Kidney (tissue), 14 donors: ENCODE measurements around the gene CACNG6. TPM values are rescaled to one million over a fixed set of nuclear protein-coding genes. Genes with fewer than 3 reads are reported as not detected.

ENCODE experiments used
- DNase-seq, 5 donors: peaks; one replicate each; pipeline ENCODE4 v3.0.0-alpha.2; 2013 to 2020
- FAIRE-seq: peaks from 2 replicates; lab custom pipeline; 2012; peaks lifted over from hg19 to GRCh38; lab: Jason Lieb, UNC
- H3K27ac ChIP-seq, 2 donors: one replicate each; pipeline ENCODE4 v1.7.0; 2013; ENCODE audit warnings: low read depth in 2 of 2, low read length in 2 of 2, inconsistent platforms in 1 of 2
- H3K27me3 ChIP-seq: one replicate; pipeline ENCODE4 v1.7.1; 2013; ENCODE audit warnings: low read length, inconsistent platforms; ENCODE audit not compliant: control insufficient read depth, insufficient read depth
- H3K36me3 ChIP-seq, 3 donors: one replicate each; pipeline versions ENCODE4 v1.7.0 to v1.7.1; 2013; ENCODE audit warnings: low read length in 3 of 3, control low read depth in 1 of 3, inconsistent platforms in 1 of 3; ENCODE audit not compliant: insufficient read depth in 3 of 3, control insufficient read depth in 2 of 3
- H3K4me1 ChIP-seq, 3 donors: one replicate each; pipeline versions ENCODE4 v1.7.0 to v1.7.1; 2013; ENCODE audit warnings: low read length in 3 of 3, inconsistent platforms in 1 of 3, low read depth in 1 of 3; ENCODE audit not compliant: control insufficient read depth in 2 of 3, insufficient read depth in 2 of 3
- H3K4me3 ChIP-seq, 3 donors: one replicate each; pipeline versions ENCODE4 v1.7.0 to v1.8.1; 2013; ENCODE audit warnings: low read length in 3 of 3, control low read depth in 1 of 3, inconsistent platforms in 1 of 3
- H3K9ac ChIP-seq, 3 donors: one replicate each; pipeline versions ENCODE4 v1.7.0 to v1.7.1; 2013; ENCODE audit warnings: low read length in 3 of 3, control low read depth in 1 of 3, inconsistent platforms in 1 of 3
- H3K9me3 ChIP-seq, 3 donors: one replicate each; pipeline versions ENCODE4 v1.7.0 to v1.7.1; 2013; ENCODE audit warnings: low read length in 3 of 3, control low read depth in 1 of 3, inconsistent platforms in 1 of 3; ENCODE audit not compliant: control insufficient read depth in 2 of 3, insufficient read depth in 1 of 3
- CTCF ChIP-seq: IDR thresholded peaks from 3 replicates; pipeline ENCODE4 v1.5.1; 2012; ENCODE audit warnings: mild to moderate bottlenecking, moderate library complexity, borderline replicate concordance; ENCODE audit not compliant: insufficient read depth; ENCODE audit errors: extremely low read depth
- intact Hi-C: fragments of 100-400 bp; cut with DNase I; formaldehyde crosslinking; loops from one replicate; pipeline ENCODE4 v1.11.1; 2022
- polyA plus RNA-seq: library from polyadenylated mRNA; stranded (reverse); fragments of 350-450 nt; fragmentation: Illumina TruSeq; extraction: RNeasy Lipid Tissue Mini Kit (QIAGEN cat#74804); gene quantifications from one replicate; pipeline ENCODE4 v1.2.3, GENCODE V29; 2014; ENCODE audit warnings: low read depth, low replicate concordance; ENCODE audit not compliant: insufficient read depth
- total RNA-seq: library from RNA; stranded (reverse); fragmentation: NEBNext Ultra II Directional; extraction: Animal tissue kit (Norgen Biotek cat#: 25700); gene quantifications from one replicate; pipeline ENCODE4 v1.2.1, GENCODE V29; 2021
- donor health status: control.
- donor health status: control.
- donor health status: control.
- donor health status: control.
- donor health status: control.
- donor health status: DM: yes; HTN: yes; CAD: no.
- donor health status: Normal renal cell carcinoma (clear cell type).

Gene CACNG6
- total and polyA plus RNA-seq, 2 donors from 2014 or later = not detected

- no peak for FAIRE-seq
- Histone ChIP-seq H3K4me1 (no peaks in the 10 kb centered on the region), H3K27me3 (no peaks in the 10 kb centered on the region), H3K9ac (no peak overlapping the region), H3K9me3 (no peaks in the 10 kb centered on the region), H3K4me3 (no peak overlapping the region), H3K36me3 (no peaks in the 10 kb centered on the region), H3K27ac (no peak overlapping the region)
- DNase-seq = no peak
- intact Hi-C loops = loop anchor here (10.0 kb wide), 1 partner anchor 178 kb away; no protein-coding TSS in a partner anchor
- TF ChIP-seq CTCF = no peak
These were observed 31.8 kb downstream of the CACNG6 start for GRCh38 chr19:54023191-54023590.

- Histone ChIP-seq H3K9ac (no peak overlapping the region), H3K4me3 (no peak overlapping the region), H3K27me3 (no peaks in the 10 kb centered on the region), H3K27ac (no peak overlapping the region), H3K4me1 (no peaks in the 10 kb centered on the region), H3K36me3 (no peaks in the 10 kb centered on the region), H3K9me3 (no peaks in the 10 kb centered on the region)
- TF ChIP-seq CTCF = no peak
- no peak for DNase-seq
- intact Hi-C loops = loop anchor here (10.0 kb wide), 1 partner anchor 180 kb away; no protein-coding TSS in a partner anchor
- no peak for FAIRE-seq
These were observed 33.2 kb downstream of the CACNG6 start for GRCh38 chr19:54024660-54025059.

GRCh38 chr19:54026656-54027055, 35.2 kb downstream of the CACNG6 start:
- H3K9me3 ChIP-seq = no peaks in the 10 kb centered on the region
- H3K36me3 ChIP-seq = no peaks in the 10 kb centered on the region
- no peaks in the 10 kb centered on the region for H3K27me3 ChIP-seq
- DNase-seq (no peak), FAIRE-seq (no peak)
- H3K9ac ChIP-seq = no peak overlapping the region
- no peak for TF ChIP-seq CTCF
- H3K4me1 ChIP-seq = no peaks in the 10 kb centered on the region
- intact Hi-C loops = loop anchor here (10.0 kb wide), 1 partner anchor 182 kb away; no protein-coding TSS in a partner anchor
- no peak overlapping the region for H3K27ac ChIP-seq
- H3K4me3 ChIP-seq = no peak overlapping the region

GRCh38 chr19:54029301-54029700, 37.9 kb downstream of the CACNG6 start:
- Histone ChIP-seq H3K27ac (no peak overlapping the region), H3K9me3 (no peaks in the 10 kb centered on the region), H3K9ac (no peak overlapping the region), H3K36me3 (no peaks in the 10 kb centered on the region), H3K4me3 (no peak overlapping the region), H3K4me1 (no peaks in the 10 kb centered on the region), H3K27me3 (no peaks in the 10 kb centered on the region)
- intact Hi-C loops = loop anchor here (10.0 kb wide), 1 partner anchor 184 kb away; no protein-coding TSS in a partner anchor
- no peak for DNase-seq
- TF ChIP-seq CTCF = no peak
- no peak for FAIRE-seq
